AG04450 (cell line): ENCODE measurements around the gene MACROD2. TPM values are rescaled to one million over a fixed set of nuclear protein-coding genes. Genes with fewer than 3 reads are reported as not detected.

ENCODE experiments used
- CTCF ChIA-PET: fragments of 300-600, 350-600 bp; formaldehyde crosslinking; extraction: SDS; loops from one replicate; lab custom pipeline; 2022; ENCODE audit warnings: antibody characterized with exemption, inconsistent platforms; lab: Charles Lee
- POLR2A ChIA-PET: fragments of 350-600 bp; formaldehyde crosslinking; extraction: SDS; loops from one replicate; lab custom pipeline; 2021; ENCODE audit warnings: antibody characterized with exemption, inconsistent platforms; lab: Yijun Ruan, JAX
- DNase-seq: peaks from one replicate; pipeline ENCODE4 v3.0.0-alpha.2; 2011; ENCODE audit warnings: low read depth, low spot score
- H3K27ac ChIP-seq: one replicate; pipeline ENCODE4 v1.5.1; 2012; ENCODE audit warnings: low read depth, low read length, control low read depth
- H3K27me3 ChIP-seq: one replicate; pipeline ENCODE4 v1.6.0; 2012; ENCODE audit warnings: low read length; ENCODE audit not compliant: control insufficient read depth, insufficient read depth
- H3K4me3 ChIP-seq: 2 replicates; pipeline ENCODE4 v1.5.1; 2011; ENCODE audit warnings: mild to moderate bottlenecking, low read depth, low read length, control low read depth
- H3K9me3 ChIP-seq: 2 replicates; pipeline ENCODE4 v1.5.1; 2012; ENCODE audit warnings: low read length; ENCODE audit not compliant: control insufficient read depth, insufficient read depth
- polyA plus RNA-seq: library from polyadenylated mRNA; depleted of rRNA; stranded (reverse); fragments of >200 nt; gene quantifications from 2 replicates; pipeline ENCODE4 v1.2.3, GENCODE V29; 2011
- TF ChIP-seq, protein P1 (sequence below): IDR thresholded peaks from 2 replicates; pipeline ENCODE4 v1.5.1; 2011; ENCODE audit warnings: low read depth, low read length, control low read depth, inconsistent platforms

The MACROD2 gene
- polyA plus RNA-seq, 1 experiment = 0.02 TPM

DNA sequence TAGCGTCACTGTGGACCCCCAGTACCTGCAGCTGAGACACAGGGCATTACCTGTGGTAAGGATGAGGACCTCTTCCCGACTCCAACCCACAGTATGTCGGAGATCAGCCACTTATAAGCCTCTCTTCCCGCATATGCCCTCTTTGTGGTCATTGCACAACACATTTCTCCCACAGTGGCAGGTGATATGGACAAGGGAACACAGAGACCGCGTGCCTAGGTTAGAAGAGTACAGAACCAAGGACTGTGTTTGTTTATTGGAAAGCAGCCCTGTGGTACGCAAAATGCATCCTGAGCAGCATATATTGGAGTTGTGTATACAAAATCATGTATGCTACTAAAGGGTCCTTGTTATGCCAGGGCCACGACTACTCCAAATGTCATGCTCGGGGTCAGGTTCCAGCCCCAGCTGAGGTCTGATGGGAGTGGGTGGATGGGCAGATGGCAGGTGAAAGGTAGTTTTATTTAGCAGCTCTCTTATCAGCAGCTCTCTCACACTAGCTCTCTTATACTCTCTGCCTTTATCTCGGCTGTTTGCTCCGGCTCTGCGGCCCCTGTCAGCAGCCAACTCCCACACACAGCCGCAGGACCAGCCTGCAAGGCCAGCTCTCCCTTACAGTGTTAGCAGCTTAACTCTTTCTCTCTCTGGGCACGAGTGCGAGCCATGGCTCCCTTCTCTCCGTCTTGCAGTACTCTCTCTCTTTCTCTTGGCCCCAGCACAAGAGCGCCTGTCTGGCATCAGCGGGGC, 2009.0 kb downstream of the MACROD2 start:
- CTCF ChIA-PET = no interaction called here
- no peak for DNase-seq
- Histone ChIP-seq H3K4me3 (no peak overlapping the region), H3K9me3 (peaks cover 5% of the 10 kb centered on the region), H3K27me3 (no peaks in the 10 kb centered on the region), H3K27ac (no peak overlapping the region)
- POLR2A ChIA-PET = no interaction called here
- TF ChIP-seq, protein P1, sequence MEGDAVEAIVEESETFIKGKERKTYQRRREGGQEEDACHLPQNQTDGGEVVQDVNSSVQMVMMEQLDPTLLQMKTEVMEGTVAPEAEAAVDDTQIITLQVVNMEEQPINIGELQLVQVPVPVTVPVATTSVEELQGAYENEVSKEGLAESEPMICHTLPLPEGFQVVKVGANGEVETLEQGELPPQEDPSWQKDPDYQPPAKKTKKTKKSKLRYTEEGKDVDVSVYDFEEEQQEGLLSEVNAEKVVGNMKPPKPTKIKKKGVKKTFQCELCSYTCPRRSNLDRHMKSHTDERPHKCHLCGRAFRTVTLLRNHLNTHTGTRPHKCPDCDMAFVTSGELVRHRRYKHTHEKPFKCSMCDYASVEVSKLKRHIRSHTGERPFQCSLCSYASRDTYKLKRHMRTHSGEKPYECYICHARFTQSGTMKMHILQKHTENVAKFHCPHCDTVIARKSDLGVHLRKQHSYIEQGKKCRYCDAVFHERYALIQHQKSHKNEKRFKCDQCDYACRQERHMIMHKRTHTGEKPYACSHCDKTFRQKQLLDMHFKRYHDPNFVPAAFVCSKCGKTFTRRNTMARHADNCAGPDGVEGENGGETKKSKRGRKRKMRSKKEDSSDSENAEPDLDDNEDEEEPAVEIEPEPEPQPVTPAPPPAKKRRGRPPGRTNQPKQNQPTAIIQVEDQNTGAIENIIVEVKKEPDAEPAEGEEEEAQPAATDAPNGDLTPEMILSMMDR = no peak

DNA sequence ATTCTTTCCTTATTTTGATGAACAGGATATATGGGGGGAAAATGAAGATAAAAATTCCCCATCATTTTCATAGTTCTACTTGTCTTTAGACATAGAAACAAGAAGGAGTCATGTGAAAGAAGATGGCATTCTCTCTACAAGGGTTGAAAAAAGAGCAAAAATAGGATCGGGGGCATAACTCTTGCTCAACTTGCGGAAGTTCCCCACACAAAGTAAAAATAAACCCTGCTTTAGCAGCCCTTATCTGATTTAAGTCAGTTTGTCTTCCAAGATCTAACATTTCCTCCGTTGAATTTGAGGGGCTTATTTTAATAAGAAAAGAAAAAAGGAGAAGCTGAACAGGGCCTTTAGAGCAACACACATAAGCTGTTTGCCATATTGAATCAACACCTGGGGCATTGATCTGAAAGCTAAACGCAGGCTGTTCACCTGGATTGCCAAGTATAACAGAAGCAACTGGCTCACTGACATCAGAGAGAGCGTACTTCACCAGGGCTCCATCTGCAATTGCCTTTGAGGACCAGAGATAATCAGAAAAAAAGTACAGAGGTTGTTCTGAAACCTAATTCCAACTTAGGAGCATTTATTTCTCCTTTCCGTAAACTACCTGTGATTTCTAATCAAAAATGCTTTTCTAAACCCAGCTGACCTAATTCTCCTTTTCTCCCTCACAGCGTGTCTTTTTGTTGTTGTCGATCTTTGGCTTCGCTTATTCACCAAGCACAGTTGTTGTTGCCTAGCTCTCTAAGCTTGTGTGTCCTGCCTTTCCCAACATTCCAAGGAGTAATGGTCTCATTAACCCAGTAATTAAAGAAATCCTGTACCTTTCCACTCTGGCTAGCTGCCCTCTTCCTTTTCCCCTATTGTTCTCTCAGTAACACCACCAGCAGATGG, 2010.0 kb downstream of the MACROD2 start:
- TF ChIP-seq, protein P1 = no peak
- ChIA-PET CTCF (interaction anchor here (0.6 to 1.2 kb wide), 2 partner anchors 245 to 471 kb away, joined by 3 to 4 read pairs; no protein-coding TSS in a partner anchor), POLR2A (no interaction called here)
- Histone ChIP-seq H3K4me3 (no peak overlapping the region), H3K27me3 (no peaks in the 10 kb centered on the region), H3K9me3 (peaks cover 5% of the 10 kb centered on the region), H3K27ac (no peak overlapping the region)
- DNase-seq = no peak

DNA sequence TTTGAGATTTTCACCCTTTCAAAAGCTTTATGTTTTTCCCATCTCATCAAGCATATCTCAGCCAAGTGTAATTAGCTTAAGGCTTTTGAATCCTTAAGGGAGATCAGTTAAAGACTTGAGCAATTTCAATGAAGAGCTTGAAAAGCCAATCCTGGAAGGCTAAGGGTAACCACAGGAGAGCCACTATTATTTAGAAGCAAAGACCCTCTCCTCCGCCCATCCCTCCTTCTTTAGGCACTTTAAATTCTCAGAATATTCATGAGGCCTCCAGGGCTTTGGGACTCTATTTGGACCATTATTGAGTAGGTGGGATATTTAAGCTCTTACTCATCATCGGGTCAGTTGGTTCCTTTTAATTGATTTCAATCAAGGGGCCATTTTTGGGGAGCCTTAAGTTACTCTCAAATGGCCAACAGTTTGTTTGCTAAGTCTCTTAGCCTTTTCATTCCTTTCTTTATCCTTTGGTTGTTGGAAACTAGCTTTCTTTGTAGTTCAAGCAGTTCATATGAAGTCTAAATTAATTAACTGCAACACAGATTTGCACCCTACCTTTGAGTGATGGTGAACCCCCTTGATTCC, 2010.7 kb downstream of the MACROD2 start:
- no peak overlapping the region for H3K4me3 ChIP-seq
- ChIA-PET POLR2A (no interaction called here), CTCF (interaction anchor here (0.6 to 1.2 kb wide), 2 partner anchors 244 to 470 kb away, joined by 3 to 4 read pairs; no protein-coding TSS in a partner anchor)
- H3K9me3 ChIP-seq = peaks cover 5% of the 10 kb centered on the region
- no peak overlapping the region for H3K27ac ChIP-seq
- no peaks in the 10 kb centered on the region for H3K27me3 ChIP-seq
- TF ChIP-seq, protein P1 = no peak
- DNase-seq = no peak

GRCh38 chr20:16007164-16007563, 2011.8 kb downstream of the MACROD2 start:
- ChIA-PET POLR2A (no interaction called here), CTCF (interaction anchor here (0.6 to 1.8 kb wide), 2 partner anchors 14 to 107 kb away, joined by 3 to 9 read pairs; no protein-coding TSS in a partner anchor)
- no peak overlapping the region for H3K4me3 ChIP-seq
- TF ChIP-seq, protein P1 = no peak
- H3K27me3 ChIP-seq = no peaks in the 10 kb centered on the region
- no peak for DNase-seq
- no peak overlapping the region for H3K27ac ChIP-seq
- peaks cover 5% of the 10 kb centered on the region for H3K9me3 ChIP-seq
